Measurements from ENCODE around the gene ELSPBP1. TPM values are rescaled to one million over a fixed set of nuclear protein-coding genes. Genes with fewer than 3 reads are reported as not detected.

The ELSPBP1 gene
- total RNA-seq, 1 experiment from 2014 or later: not detected

DNA sequence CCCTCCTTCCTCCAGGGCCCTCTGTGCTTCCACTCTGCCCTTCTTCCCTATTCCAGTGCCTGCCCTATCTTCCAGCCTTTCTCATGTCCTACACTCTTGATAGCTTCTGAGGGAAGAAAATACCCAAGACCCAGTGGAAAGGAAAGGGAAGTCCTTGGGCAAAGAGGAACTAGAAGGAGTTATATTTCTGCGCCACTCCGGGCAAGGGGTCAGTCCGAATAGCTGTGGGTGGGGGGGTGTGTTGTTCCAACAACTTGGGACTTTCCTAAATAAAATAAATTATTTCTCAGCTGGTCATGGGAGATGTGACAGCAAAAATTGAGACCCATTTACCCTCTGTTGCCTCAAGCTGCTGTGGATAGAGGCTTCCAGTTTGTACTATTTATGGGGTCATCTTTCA lies 26.3 kb downstream of the ELSPBP1 start:
- Mint-ChIP-seq H3K27me3 (ENCODE audit: low read depth) (peaks cover 10% of the 10 kb centered on the region), H3K36me3 (ENCODE audit: insufficient read depth in 1 of 3, low read depth in 3 of 3) (no peaks in the 10 kb centered on the region)
- H3K4me2 ChIP-seq (ENCODE audit: insufficient read depth, insufficient read length, low read length): no peak overlapping the region

More for the DNA sequence above, 26.3 kb downstream of the ELSPBP1 start:
- Histone ChIP-seq H3K23ac (ENCODE audit: insufficient read length, low read depth, low read length) (no peak overlapping the region), H2BK5ac (ENCODE audit: insufficient read length, low read length) (no peak overlapping the region), H3K18ac (ENCODE audit: insufficient read length, low read depth, low read length) (no peak overlapping the region), H2AFZ (ENCODE audit: low read length) (no peak overlapping the region), H3T11ph (ENCODE audit: low read length) (no peak overlapping the region), H2BK12ac (ENCODE audit: insufficient read length, low read depth, low read length) (no peak overlapping the region), H3K27ac (ENCODE audit: insufficient read length, low read depth, low read length) (no peak overlapping the region), H3K9ac (ENCODE audit: extremely low read depth, insufficient read length, low read length) (no peak overlapping the region), H3K56ac (ENCODE audit: insufficient read length, low read depth, low read length) (no peak overlapping the region), H3K79me2 (ENCODE audit: insufficient read depth, low read length) (0 out of 2 replicates have a peak, but pooled peaks cover 2% of the 10 kb centered on the region), H3K27me3 (ENCODE audit: insufficient read depth, low read length) (no peaks in the 10 kb centered on the region), H3K79me1 (ENCODE audit: insufficient read depth, low read depth, low read length, poor library complexity, severe bottlenecking) (no peaks in the 10 kb centered on the region), H2BK20ac (ENCODE audit: low read depth, low read length, poor library complexity, severe bottlenecking) (no peak overlapping the region), H3K23me2 (ENCODE audit: insufficient read length, low read depth, low read length, poor library complexity, severe bottlenecking) (no peaks in the 10 kb centered on the region), H3K4me1 (ENCODE audit: insufficient read depth, low read length) (no peaks in the 10 kb centered on the region), H2BK120ac (ENCODE audit: low read depth, low read length, poor library complexity, severe bottlenecking) (no peak overlapping the region), H4K91ac (ENCODE audit: insufficient read length, low read depth, low read length) (no peak overlapping the region), H4K20me1 (ENCODE audit: control insufficient read depth, insufficient read depth, insufficient read length) (no peaks in the 10 kb centered on the region), H2BK15ac (ENCODE audit: low read depth, low read length) (no peak overlapping the region), H3K9me3 (ENCODE audit: control insufficient read depth, low read depth, low read length) (no peaks in the 10 kb centered on the region), H2AK5ac (ENCODE audit: insufficient read length, low read length) (no peak overlapping the region), H4K5ac (ENCODE audit: insufficient read length, low read depth, low read length) (no peak overlapping the region), H3K14ac (ENCODE audit: insufficient read depth, low read length) (no peak overlapping the region), H3K4ac (ENCODE audit: low read depth, low read length) (no peak overlapping the region), H4K8ac (replicated peaks; ENCODE audit: insufficient read length, low read depth, low read length) (no peak overlapping the region)
- no peak overlapping the region for H3K27ac Mint-ChIP-seq
- H3K4me3 Mint-ChIP-seq: no peak overlapping the region
- no CpG with 5 or more reads among the region's 3 CpGs for WGBS (ENCODE audit: extremely low coverage, insufficient read length, low lambda C conversion rate)
- peaks cover 0 to 3% of the 10 kb centered on the region in 2 experiments; a peak in 1 of 5 replicates for H3K9me3 Mint-ChIP-seq
- TF ChIP-seq, protein P1, sequence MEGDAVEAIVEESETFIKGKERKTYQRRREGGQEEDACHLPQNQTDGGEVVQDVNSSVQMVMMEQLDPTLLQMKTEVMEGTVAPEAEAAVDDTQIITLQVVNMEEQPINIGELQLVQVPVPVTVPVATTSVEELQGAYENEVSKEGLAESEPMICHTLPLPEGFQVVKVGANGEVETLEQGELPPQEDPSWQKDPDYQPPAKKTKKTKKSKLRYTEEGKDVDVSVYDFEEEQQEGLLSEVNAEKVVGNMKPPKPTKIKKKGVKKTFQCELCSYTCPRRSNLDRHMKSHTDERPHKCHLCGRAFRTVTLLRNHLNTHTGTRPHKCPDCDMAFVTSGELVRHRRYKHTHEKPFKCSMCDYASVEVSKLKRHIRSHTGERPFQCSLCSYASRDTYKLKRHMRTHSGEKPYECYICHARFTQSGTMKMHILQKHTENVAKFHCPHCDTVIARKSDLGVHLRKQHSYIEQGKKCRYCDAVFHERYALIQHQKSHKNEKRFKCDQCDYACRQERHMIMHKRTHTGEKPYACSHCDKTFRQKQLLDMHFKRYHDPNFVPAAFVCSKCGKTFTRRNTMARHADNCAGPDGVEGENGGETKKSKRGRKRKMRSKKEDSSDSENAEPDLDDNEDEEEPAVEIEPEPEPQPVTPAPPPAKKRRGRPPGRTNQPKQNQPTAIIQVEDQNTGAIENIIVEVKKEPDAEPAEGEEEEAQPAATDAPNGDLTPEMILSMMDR (conservative IDR thresholded peaks at IDR 0.05): no peak
- no peak for DNase-seq
- peaks cover 9 to 22% of the 10 kb centered on the region in 2 experiments for H3K4me1 Mint-ChIP-seq

Data from H9 (cell line).